OCI-LY7 (cell line): Measurements from ENCODE around the gene RAB8A.

Source experiments
- CTCF ChIP-seq: fragments of 200-600 bp; sonication (generic); conservative IDR thresholded peaks from 2 replicates; pipeline ENCODE4 v1.5.1; 2014; ENCODE audit warnings: mild to moderate bottlenecking, antibody characterized with exemption, low read length, moderate library complexity, mixed read lengths
- EZH2phosphoT487 ChIP-seq: fragments of 200-600 bp; sonication (generic); IDR thresholded peaks from 2 replicates; pipeline ENCODE4 v1.6.1; 2018; ENCODE audit warnings: low read depth, borderline replicate concordance, mild to moderate bottlenecking, mixed run types, antibody characterized with exemption, low read length, moderate library complexity, mixed read lengths

GRCh38 chr19:16144216-16144581 lies 32.5 kb downstream of the RAB8A start:
- no peak for TF ChIP-seq EZH2phosphoT487
- no peak for TF ChIP-seq CTCF
